SK-MEL-5 (cell line): ENCODE results near the gene MTA2. TPM values are rescaled to one million over a fixed set of nuclear protein-coding genes. Genes with fewer than 3 reads are reported as not detected.

ENCODE experiments used
- DNase-seq: peaks from one replicate; pipeline ENCODE4 v3.0.0-alpha.2; 2016; ENCODE audit warnings: low read depth, low spot score
- in situ Hi-C: cut with HindIII; loops from 2 replicates; pipeline ENCODE4 v1.10.0; 2016; ENCODE audit warnings: low sequenced_read_pairs, high pct_unique_total_duplicates, low pct_unique_long_range_greater_than_20kb
- small RNA-seq, 2 experiments: library from RNA; depleted of rRNA; stranded (forward); fragments of <200 nt; gene quantifications; one replicate each; pipeline ENCODE3, GENCODE V24; 2014
- total RNA-seq: library from RNA; depleted of rRNA; stranded (reverse); fragments of >200 nt; shearing (Covaris generic); gene quantifications from 2 replicates; pipeline ENCODE4 v1.2.3, GENCODE V29; 2014; rRNA removed

Gene MTA2
- total RNA-seq, 1 experiment from 2014 or later, result 56.3 TPM

DNA sequence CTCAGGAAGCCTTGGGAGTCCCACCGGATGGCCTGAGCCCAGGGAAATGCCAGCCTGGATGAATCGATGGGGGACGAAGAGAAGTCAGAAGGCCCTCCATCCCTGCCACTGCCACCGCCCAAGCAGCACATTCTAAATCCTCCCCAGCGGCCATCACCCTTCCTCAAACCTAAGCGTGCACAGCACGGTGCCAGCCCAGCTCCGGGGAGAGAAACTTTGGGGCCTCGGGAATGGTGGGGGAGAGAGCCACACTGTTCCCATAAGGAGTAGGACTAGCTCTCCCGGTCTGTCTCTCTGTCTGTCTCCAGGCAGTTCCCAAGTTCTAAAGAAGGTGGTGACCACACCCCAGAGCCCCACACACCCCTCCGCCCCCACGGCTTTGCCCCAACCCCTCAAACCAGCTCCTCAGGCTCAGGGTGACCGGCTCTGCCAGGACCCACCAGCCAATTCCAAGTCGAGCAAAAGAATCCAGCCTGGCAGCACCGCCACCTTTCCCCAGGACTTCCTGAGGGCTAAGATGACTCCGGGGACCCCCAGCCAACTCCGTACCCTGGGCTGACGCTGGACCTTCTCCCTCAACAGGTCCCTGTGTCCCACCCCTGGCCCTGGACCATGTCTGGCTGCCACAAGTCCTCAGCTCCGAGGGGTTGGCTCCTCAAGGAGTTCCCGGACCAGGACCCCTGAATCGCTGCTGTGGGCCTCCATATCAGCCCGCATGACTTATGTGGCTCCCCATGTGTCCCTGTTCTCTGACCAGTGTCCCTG is 57.8 kb downstream of the MTA2 start:
- DNase-seq, result no peak
- in situ Hi-C loops, result no loop called here

Small RNAs within 50 kb of the gene (small RNA-seq; reads per million reads assigned to genes)
- gene AP001458.1 (0 reads per million in 2 experiments), gene EEF1G (0 reads per million in 2 experiments), gene MIR6747 (0 reads per million in 2 experiments)

Other genes starting within 250 kb of the MTA2 start
- not detected in 2 replicates for gene SCGB1A1, start 182.8 kb downstream of the MTA2 start, total RNA-seq
- gene AHNAK, start 55.1 kb downstream of the MTA2 start, total RNA-seq, result 11.3 and 14.3 TPM in 2 replicates
- gene EEF1G, start 28.0 kb downstream of the MTA2 start, total RNA-seq, result 1,631 and 1,643 TPM in 2 replicates
- 6.0 and 7.3 TPM in 2 replicates for gene TUT1, start 10.3 kb downstream of the MTA2 start, total RNA-seq
- 9.1 and 9.7 TPM in 2 replicates for gene EML3, start 10.9 kb upstream of the MTA2 start, total RNA-seq
- 0.79 and 1.2 TPM in 2 replicates for gene ROM1, start 11.4 kb upstream of the MTA2 start, total RNA-seq
- gene B3GAT3, start 20.1 kb upstream of the MTA2 start, total RNA-seq, result 66.7 and 70.2 TPM in 2 replicates
- 141 and 170 TPM in 2 replicates for gene GANAB, start 44.7 kb upstream of the MTA2 start, total RNA-seq
- 11.8 and 14.1 TPM in 2 replicates for gene INTS5, start 51.4 kb upstream of the MTA2 start, total RNA-seq
- gene C11orf98, start 63.3 kb upstream of the MTA2 start, total RNA-seq, result 48.5 and 73.7 TPM in 2 replicates
- gene CSKMT, start 63.4 kb upstream of the MTA2 start, total RNA-seq, result 4.5 and 6.5 TPM in 2 replicates
- 10.2 and 10.3 TPM in 2 replicates for gene UQCC3, start 69.8 kb upstream of the MTA2 start, total RNA-seq
- 3.6 and 3.9 TPM in 2 replicates for gene LBHD1, start 70.4 kb upstream of the MTA2 start, total RNA-seq
- gene UBXN1, start 77.2 kb upstream of the MTA2 start, total RNA-seq, result 97.2 and 100 TPM in 2 replicates
- 1.1 and 1.3 TPM in 2 replicates for gene LRRN4CL, start 87.7 kb upstream of the MTA2 start, total RNA-seq
- gene BSCL2, start 105.6 kb upstream of the MTA2 start, total RNA-seq, result 90.7 and 98.1 TPM in 2 replicates
- gene GNG3, start 105.8 kb upstream of the MTA2 start, total RNA-seq, result not detected in 2 replicates
- gene HNRNPUL2, start 125.6 kb upstream of the MTA2 start, total RNA-seq, result 4.1 and 5.1 TPM in 2 replicates
- 25.0 and 25.4 TPM in 2 replicates for gene TTC9C, start 126.6 kb upstream of the MTA2 start, total RNA-seq
- 5.0 and 5.2 TPM in 2 replicates for gene ZBTB3, start 152.3 kb upstream of the MTA2 start, total RNA-seq
- gene POLR2G, start 159.7 kb upstream of the MTA2 start, total RNA-seq, result 85.8 and 95.1 TPM in 2 replicates
- 19.7 and 22.6 TPM in 2 replicates for gene TAF6L, start 169.5 kb upstream of the MTA2 start, total RNA-seq
- 83.6 and 95.0 TPM in 2 replicates for gene TMEM179B, start 185.5 kb upstream of the MTA2 start, total RNA-seq
- gene TMEM223, start 190.1 kb upstream of the MTA2 start, total RNA-seq, result 23.6 and 23.9 TPM in 2 replicates
- 11.4 and 16.3 TPM in 2 replicates for gene NXF1, start 203.6 kb upstream of the MTA2 start, total RNA-seq
- 16.1 and 18.1 TPM in 2 replicates for gene STX5, start 230.2 kb upstream of the MTA2 start, total RNA-seq
- gene TEX54, start 231.0 kb upstream of the MTA2 start, total RNA-seq, result not detected in 2 replicates
- gene WDR74, start 237.7 kb upstream of the MTA2 start, total RNA-seq, result 61.2 and 61.4 TPM in 2 replicates